ENCODE measurements around the gene TIMM21. TPM values are rescaled to one million over a fixed set of nuclear protein-coding genes. Genes with fewer than 3 reads are reported as not detected.
A peak's percentile ranks its signal among the peaks of the same experiment; 100 is the strongest.

TIMM21 gene
- total and polyA plus RNA-seq, 2 of the 13 experiments (the other 11 are each of a cell fraction or from before 2014, with no cell fraction given), result 29.6 to 62.3 TPM

DNA sequence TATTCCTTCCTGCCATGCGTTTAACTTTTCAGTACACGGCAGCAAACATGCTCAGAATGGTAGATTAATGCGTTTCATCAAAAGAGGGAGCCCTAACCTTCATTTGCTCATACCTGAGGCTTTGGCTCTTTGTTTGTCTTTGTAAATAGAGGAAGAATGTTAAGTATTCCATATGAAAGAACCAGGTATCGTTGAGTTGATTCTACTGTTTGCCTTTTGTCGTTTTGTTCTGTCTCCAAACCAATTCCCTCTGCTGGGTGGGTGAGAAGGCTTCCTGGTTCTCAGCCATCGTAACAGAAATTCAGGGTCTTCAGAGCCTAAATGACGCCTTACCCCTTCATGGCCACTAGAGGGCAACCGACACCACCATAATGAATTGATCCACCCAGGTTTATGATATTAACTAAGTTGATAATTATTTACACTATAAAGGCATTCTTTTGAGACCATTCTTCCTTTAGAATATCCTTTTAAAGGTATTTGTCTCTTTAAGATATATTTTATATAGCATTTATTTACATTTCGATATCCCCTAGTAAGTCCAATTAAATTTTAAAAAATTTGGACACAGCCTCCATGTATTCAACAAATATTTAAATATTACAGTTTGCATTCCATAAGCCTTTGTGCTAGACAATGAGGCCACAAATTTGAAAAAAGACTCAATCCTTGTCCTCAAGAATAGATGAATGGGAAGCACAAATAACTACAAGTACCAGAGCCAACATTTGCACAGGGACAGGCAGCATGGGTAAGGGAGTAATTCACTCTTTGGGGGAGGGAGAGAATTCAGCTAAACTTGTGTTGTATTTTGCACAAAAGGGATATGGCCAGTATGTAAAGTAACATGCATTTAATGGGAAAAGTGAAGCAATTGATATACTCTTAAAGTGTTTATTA, 48.1 kb downstream of the TIMM21 start (continued):
- TF ChIP-seq, protein P1, sequence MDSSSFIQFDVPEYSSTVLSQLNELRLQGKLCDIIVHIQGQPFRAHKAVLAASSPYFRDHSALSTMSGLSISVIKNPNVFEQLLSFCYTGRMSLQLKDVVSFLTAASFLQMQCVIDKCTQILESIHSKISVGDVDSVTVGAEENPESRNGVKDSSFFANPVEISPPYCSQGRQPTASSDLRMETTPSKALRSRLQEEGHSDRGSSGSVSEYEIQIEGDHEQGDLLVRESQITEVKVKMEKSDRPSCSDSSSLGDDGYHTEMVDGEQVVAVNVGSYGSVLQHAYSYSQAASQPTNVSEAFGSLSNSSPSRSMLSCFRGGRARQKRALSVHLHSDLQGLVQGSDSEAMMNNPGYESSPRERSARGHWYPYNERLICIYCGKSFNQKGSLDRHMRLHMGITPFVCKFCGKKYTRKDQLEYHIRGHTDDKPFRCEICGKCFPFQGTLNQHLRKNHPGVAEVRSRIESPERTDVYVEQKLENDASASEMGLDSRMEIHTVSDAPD (CRISPR knock-in tag; IDR thresholded peaks at IDR 0.05), result no peak
- TF ChIP-seq ZNF607 (CRISPR knock-in tag; IDR thresholded peaks at IDR 0.05; ENCODE audit: borderline replicate concordance) (no peak), KLF9 (CRISPR knock-in tag; IDR thresholded peaks at IDR 0.05; ENCODE audit: low read depth) (no peak), KDM1A (CRISPR knock-in tag; IDR thresholded peaks at IDR 0.05) (no peak), ZNF761 (CRISPR knock-in tag; conservative IDR thresholded peaks at IDR 0.05) (no peak), TAF15 (IDR thresholded peaks at IDR 0.05; ENCODE audit: low read depth, low read length, poor library complexity, severe bottlenecking) (no peak), SAP130 (CRISPR knock-in tag; IDR thresholded peaks at IDR 0.05; ENCODE audit: low read depth) (no peak; the same call in 1 of the 2 replicates), CEBPG (CRISPR knock-in tag; IDR thresholded peaks at IDR 0.05) (no peak), BORCS8-MEF2B (CRISPR knock-in tag; IDR thresholded peaks at IDR 0.05) (no peak), ZC3H13 (CRISPR knock-in tag; IDR thresholded peaks at IDR 0.05) (no peak), ZNF496 (CRISPR knock-in tag; IDR thresholded peaks at IDR 0.05; ENCODE audit: insufficient replicate concordance) (no peak), YY1 (IDR thresholded peaks at IDR 0.05; ENCODE audit: insufficient read depth, insufficient replicate concordance, low read depth, low read length) (no peak), FOXO1 (CRISPR knock-in tag; IDR thresholded peaks at IDR 0.05) (no peak), STAG1 (CRISPR knock-in tag; IDR thresholded peaks at IDR 0.05) (peak; percentile 88)
- TF ChIP-seq, protein P2, sequence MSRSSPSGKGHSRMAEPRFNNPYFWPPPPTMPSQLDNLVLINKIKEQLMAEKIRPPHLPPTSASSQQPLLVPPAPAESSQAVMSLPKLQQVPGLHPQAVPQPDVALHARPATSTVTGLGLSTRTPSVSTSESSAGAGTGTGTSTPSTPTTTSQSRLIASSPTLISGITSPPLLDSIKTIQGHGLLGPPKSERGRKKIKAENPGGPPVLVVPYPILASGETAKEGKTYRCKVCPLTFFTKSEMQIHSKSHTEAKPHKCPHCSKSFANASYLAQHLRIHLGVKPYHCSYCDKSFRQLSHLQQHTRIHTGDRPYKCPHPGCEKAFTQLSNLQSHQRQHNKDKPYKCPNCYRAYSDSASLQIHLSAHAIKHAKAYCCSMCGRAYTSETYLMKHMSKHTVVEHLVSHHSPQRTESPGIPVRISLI (CRISPR knock-in tag; IDR thresholded peaks at IDR 0.05; ENCODE audit: borderline replicate concordance), result no peak
- TF ChIP-seq, protein P3, sequence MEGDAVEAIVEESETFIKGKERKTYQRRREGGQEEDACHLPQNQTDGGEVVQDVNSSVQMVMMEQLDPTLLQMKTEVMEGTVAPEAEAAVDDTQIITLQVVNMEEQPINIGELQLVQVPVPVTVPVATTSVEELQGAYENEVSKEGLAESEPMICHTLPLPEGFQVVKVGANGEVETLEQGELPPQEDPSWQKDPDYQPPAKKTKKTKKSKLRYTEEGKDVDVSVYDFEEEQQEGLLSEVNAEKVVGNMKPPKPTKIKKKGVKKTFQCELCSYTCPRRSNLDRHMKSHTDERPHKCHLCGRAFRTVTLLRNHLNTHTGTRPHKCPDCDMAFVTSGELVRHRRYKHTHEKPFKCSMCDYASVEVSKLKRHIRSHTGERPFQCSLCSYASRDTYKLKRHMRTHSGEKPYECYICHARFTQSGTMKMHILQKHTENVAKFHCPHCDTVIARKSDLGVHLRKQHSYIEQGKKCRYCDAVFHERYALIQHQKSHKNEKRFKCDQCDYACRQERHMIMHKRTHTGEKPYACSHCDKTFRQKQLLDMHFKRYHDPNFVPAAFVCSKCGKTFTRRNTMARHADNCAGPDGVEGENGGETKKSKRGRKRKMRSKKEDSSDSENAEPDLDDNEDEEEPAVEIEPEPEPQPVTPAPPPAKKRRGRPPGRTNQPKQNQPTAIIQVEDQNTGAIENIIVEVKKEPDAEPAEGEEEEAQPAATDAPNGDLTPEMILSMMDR (CRISPR knock-in tag; IDR thresholded peaks at IDR 0.05), result peak; percentile 84
- TF ChIP-seq, protein P4, sequence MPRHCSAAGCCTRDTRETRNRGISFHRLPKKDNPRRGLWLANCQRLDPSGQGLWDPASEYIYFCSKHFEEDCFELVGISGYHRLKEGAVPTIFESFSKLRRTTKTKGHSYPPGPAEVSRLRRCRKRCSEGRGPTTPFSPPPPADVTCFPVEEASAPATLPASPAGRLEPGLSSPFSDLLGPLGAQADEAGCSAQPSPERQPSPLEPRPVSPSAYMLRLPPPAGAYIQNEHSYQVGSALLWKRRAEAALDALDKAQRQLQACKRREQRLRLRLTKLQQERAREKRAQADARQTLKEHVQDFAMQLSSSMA (CRISPR knock-in tag; IDR thresholded peaks at IDR 0.05), result no peak
- TF ChIP-seq, protein P5, sequence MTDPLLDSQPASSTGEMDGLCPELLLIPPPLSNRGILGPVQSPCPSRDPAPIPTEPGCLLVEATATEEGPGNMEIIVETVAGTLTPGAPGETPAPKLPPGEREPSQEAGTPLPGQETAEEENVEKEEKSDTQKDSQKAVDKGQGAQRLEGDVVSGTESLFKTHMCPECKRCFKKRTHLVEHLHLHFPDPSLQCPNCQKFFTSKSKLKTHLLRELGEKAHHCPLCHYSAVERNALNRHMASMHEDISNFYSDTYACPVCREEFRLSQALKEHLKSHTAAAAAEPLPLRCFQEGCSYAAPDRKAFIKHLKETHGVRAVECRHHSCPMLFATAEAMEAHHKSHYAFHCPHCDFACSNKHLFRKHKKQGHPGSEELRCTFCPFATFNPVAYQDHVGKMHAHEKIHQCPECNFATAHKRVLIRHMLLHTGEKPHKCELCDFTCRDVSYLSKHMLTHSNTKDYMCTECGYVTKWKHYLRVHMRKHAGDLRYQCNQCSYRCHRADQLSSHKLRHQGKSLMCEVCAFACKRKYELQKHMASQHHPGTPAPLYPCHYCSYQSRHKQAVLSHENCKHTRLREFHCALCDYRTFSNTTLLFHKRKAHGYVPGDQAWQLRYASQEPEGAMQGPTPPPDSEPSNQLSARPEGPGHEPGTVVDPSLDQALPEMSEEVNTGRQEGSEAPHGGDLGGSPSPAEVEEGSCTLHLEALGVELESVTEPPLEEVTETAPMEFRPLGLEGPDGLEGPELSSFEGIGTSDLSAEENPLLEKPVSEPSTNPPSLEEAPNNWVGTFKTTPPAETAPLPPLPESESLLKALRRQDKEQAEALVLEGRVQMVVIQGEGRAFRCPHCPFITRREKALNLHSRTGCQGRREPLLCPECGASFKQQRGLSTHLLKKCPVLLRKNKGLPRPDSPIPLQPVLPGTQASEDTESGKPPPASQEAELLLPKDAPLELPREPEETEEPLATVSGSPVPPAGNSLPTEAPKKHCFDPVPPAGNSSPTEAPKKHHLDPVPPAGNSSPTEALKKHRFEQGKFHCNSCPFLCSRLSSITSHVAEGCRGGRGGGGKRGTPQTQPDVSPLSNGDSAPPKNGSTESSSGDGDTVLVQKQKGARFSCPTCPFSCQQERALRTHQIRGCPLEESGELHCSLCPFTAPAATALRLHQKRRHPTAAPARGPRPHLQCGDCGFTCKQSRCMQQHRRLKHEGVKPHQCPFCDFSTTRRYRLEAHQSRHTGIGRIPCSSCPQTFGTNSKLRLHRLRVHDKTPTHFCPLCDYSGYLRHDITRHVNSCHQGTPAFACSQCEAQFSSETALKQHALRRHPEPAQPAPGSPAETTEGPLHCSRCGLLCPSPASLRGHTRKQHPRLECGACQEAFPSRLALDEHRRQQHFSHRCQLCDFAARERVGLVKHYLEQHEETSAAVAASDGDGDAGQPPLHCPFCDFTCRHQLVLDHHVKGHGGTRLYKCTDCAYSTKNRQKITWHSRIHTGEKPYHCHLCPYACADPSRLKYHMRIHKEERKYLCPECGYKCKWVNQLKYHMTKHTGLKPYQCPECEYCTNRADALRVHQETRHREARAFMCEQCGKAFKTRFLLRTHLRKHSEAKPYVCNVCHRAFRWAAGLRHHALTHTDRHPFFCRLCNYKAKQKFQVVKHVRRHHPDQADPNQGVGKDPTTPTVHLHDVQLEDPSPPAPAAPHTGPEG (CRISPR knock-in tag; IDR thresholded peaks at IDR 0.05), result no peak

Measured in HepG2 (cell line).